ENCODE data around the gene ZNF333. TPM values are rescaled to one million over a fixed set of nuclear protein-coding genes. Genes with fewer than 3 reads are reported as not detected.

ZNF333 gene
- total RNA-seq, 1 experiment from 2014 or later: 6.0 TPM

- no peak for TF ChIP-seq CTCF (conservative IDR thresholded peaks at IDR 0.05)
- no peak overlapping the region for H3K14ac ChIP-seq (ENCODE audit: insufficient read depth, low read length)
- H2AFZ ChIP-seq (ENCODE audit: low read length): no peak overlapping the region
- H3K23ac ChIP-seq (ENCODE audit: insufficient read length, low read depth, low read length): no peak overlapping the region
- H3K9me3 ChIP-seq (ENCODE audit: control insufficient read depth, low read depth, low read length): no peaks in the 10 kb centered on the region
- no peak overlapping the region for H2BK12ac ChIP-seq (ENCODE audit: insufficient read length, low read depth, low read length)
- no peak overlapping the region for H2BK20ac ChIP-seq (ENCODE audit: low read depth, low read length, poor library complexity, severe bottlenecking)
- H3K27ac ChIP-seq (ENCODE audit: insufficient read length, low read depth, low read length): no peak overlapping the region
- H3K56ac ChIP-seq (ENCODE audit: insufficient read length, low read depth, low read length): no peak overlapping the region
- Mint-ChIP-seq H3K36me3 (ENCODE audit: insufficient read depth in 1 of 3, low read depth in 3 of 3) (peaks cover 10 to 30% (median 26%) of the 10 kb centered on the region in 3 experiments; a peak in 6 of 7 replicates), H3K4me3 (no peak overlapping the region), H3K27me3 (ENCODE audit: low read depth) (no peaks in the 10 kb centered on the region; the same call in none of the 2 replicates), H3K27ac (no peak overlapping the region), H3K9me3 (peaks cover 21 to 58% of the 10 kb centered on the region in 2 experiments), H3K4me1 (no peaks in the 10 kb centered on the region)
- no peak overlapping the region for H3K18ac ChIP-seq (ENCODE audit: insufficient read length, low read depth, low read length)
- DNase-seq: no peak
- no peak overlapping the region for H3K4ac ChIP-seq (ENCODE audit: low read depth, low read length)
- no CpG with 5 or more reads among the region's 4 CpGs for WGBS (ENCODE audit: extremely low coverage, insufficient read length, low lambda C conversion rate)
- no peak overlapping the region for H2BK15ac ChIP-seq (ENCODE audit: low read depth, low read length)
- no peak overlapping the region for H3K9ac ChIP-seq (ENCODE audit: extremely low read depth, insufficient read length, low read length)
- no peaks in the 10 kb centered on the region for H3K23me2 ChIP-seq (ENCODE audit: insufficient read length, low read depth, low read length, poor library complexity, severe bottlenecking)
- H4K5ac ChIP-seq (ENCODE audit: insufficient read length, low read depth, low read length): no peak overlapping the region
- no peaks in the 10 kb centered on the region for H3K79me1 ChIP-seq (ENCODE audit: insufficient read depth, low read depth, low read length, poor library complexity, severe bottlenecking)
- no peak overlapping the region for H3K4me2 ChIP-seq (ENCODE audit: insufficient read depth, insufficient read length, low read length)
- no peaks in the 10 kb centered on the region for H3K27me3 ChIP-seq (ENCODE audit: insufficient read depth, low read length)
- no peak overlapping the region for H3T11ph ChIP-seq (ENCODE audit: low read length)
- no peak overlapping the region for H2AK5ac ChIP-seq (ENCODE audit: insufficient read length, low read length)
- H3K4me1 ChIP-seq (ENCODE audit: insufficient read depth, low read length): no peaks in the 10 kb centered on the region
- H2BK120ac ChIP-seq (ENCODE audit: low read depth, low read length, poor library complexity, severe bottlenecking): no peak overlapping the region
- no peaks in the 10 kb centered on the region for H4K20me1 ChIP-seq (ENCODE audit: control insufficient read depth, insufficient read depth, insufficient read length)
- H3K79me2 ChIP-seq (ENCODE audit: insufficient read depth, low read length): no peaks in the 10 kb centered on the region
- H2BK5ac ChIP-seq (ENCODE audit: insufficient read length, low read length): no peak overlapping the region
- H4K8ac ChIP-seq (replicated peaks; ENCODE audit: insufficient read length, low read depth, low read length): no peak overlapping the region
- H4K91ac ChIP-seq (ENCODE audit: insufficient read length, low read depth, low read length): no peak overlapping the region
Observed at GRCh38 chr19:14746886-14747285, 57.0 kb downstream of the ZNF333 start.
